Cardiac muscle cell (in vitro differentiated cells and primary cell): ENCODE measurements around the gene FSD1. TPM values are rescaled to one million over a fixed set of nuclear protein-coding genes. Genes with fewer than 3 reads are reported as not detected.
A peak's percentile ranks its signal among the peaks of the same experiment; 100 is the strongest.

Experiments
- DNase-seq, 2 donors: peaks; one replicate each; pipeline versions ENCODE4 v3.0.0 to v3.0.0-alpha.2; 2010 to 2017; ENCODE audit warnings: low read depth in 1 of 2, low spot score in 1 of 2
- H3K27ac ChIP-seq: fragments of 200-600 bp; sonication (generic); 2 replicates; pipeline ENCODE4 v1.5.1; 2016
- H3K27me3 ChIP-seq: fragments of 200-600 bp; sonication (generic); 2 replicates; pipeline ENCODE4 v1.6.0; 2016; ENCODE audit warnings: control low read depth
- H3K36me3 ChIP-seq: fragments of 200-600 bp; sonication (generic); 2 replicates; pipeline ENCODE4 v1.5.1; 2016; ENCODE audit warnings: control low read depth
- H3K4me1 ChIP-seq: fragments of 200-600 bp; sonication (generic); 2 replicates; pipeline ENCODE4 v1.8.1; 2017; ENCODE audit warnings: low read depth, mild to moderate bottlenecking, mixed run types
- H3K4me3 ChIP-seq: fragments of 200-600 bp; sonication (generic); 2 replicates; pipeline ENCODE4 v1.5.1; 2016; ENCODE audit warnings: mild to moderate bottlenecking
- H3K9me3 ChIP-seq: fragments of 200-600 bp; sonication (generic); 2 replicates; pipeline ENCODE4 v1.5.1; 2017; ENCODE audit warnings: low read depth, mild to moderate bottlenecking, control low read depth
- polyA plus RNA-seq: library from polyadenylated mRNA; unstranded; fragments of >200 nt; fragmentation: Nextera tagmentation; extraction: Ambion mirVana; gene quantifications from 2 replicates; pipeline ENCODE4 v1.2.1, GENCODE V29; 2016
- total RNA-seq: library from RNA; depleted of rRNA; stranded (reverse); fragments of >200 nt; gene quantifications from 2 replicates; pipeline ENCODE4 v1.2.3, GENCODE V29; 2016
- TF ChIP-seq, protein P1 (sequence below): IDR thresholded peaks from 2 replicates; pipeline ENCODE4 v1.5.1; 2012; ENCODE audit warnings: low read depth, mild to moderate bottlenecking, low read length

FSD1 gene
- total and polyA plus RNA-seq, 2 experiments from 2014 or later, result 18.5 to 24.7 TPM

DNA sequence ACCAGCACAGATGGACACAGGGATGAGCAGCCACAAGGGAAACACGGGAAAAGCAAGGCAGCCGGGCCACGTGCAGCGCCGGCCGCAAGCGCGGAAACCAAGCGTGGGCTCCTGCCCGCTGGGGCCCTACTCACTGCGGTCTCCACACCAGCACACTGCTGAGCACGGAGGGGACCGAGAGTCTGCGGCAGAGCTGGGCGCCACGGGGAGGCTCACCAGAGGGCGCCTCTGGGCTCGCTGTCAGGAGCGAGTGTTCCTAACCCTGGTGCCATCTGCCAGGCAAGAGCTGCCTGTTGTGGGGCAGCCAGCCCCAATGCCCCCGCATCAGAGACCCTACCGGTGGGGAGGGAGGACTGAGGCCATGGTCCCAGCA, 65.5 kb downstream of the FSD1 start:
- DNase-seq, result peak in 1 of 2 donors; percentile 55
- H3K27ac ChIP-seq, result no peak overlapping the region

DNA sequence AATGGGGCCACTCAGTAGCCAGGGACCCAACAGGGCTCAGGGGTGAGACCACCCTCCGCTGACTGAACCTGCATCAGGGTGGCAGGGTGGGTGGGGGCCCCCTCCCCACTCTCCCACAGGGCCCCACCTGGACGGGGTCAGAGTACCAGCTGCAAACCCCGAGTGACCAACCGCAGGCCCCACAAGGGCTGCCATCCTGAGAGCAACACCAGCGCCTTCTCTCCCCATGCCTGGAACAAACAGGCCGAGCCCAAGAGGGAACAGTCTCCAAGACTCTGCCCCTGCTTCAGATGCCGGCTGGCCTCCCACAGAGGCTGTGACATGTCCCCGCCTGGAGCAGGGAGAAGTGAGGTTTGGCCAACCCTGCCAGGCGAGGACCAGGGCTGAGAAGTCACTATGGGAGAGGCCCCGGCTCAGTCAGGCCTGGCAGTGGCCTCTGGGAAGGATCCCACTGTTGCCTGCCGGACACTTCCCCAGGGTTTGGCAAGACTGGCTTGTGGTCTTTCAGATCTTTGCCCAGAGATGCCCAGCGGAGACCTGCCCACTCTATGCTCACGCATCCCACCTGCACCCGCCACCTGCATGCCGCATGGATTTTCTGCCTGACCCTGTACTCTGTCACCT, 66.1 kb downstream of the FSD1 start:
- Histone ChIP-seq H3K36me3 (no peaks in the 10 kb centered on the region), H3K9me3 (no peaks in the 10 kb centered on the region), H3K27me3 (no peaks in the 10 kb centered on the region), H3K4me1 (peaks cover 19% of the 10 kb centered on the region), H3K4me3 (no peak overlapping the region), H3K27ac (no peak overlapping the region)
- no peak for DNase-seq
- TF ChIP-seq, protein P1, sequence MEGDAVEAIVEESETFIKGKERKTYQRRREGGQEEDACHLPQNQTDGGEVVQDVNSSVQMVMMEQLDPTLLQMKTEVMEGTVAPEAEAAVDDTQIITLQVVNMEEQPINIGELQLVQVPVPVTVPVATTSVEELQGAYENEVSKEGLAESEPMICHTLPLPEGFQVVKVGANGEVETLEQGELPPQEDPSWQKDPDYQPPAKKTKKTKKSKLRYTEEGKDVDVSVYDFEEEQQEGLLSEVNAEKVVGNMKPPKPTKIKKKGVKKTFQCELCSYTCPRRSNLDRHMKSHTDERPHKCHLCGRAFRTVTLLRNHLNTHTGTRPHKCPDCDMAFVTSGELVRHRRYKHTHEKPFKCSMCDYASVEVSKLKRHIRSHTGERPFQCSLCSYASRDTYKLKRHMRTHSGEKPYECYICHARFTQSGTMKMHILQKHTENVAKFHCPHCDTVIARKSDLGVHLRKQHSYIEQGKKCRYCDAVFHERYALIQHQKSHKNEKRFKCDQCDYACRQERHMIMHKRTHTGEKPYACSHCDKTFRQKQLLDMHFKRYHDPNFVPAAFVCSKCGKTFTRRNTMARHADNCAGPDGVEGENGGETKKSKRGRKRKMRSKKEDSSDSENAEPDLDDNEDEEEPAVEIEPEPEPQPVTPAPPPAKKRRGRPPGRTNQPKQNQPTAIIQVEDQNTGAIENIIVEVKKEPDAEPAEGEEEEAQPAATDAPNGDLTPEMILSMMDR, result no peak

More for the DNA sequence above, 65.5 kb downstream of the FSD1 start:
- no peak overlapping the region for H3K4me3 ChIP-seq
- H3K9me3 ChIP-seq, result no peaks in the 10 kb centered on the region
- H3K4me1 ChIP-seq, result peaks cover 12% of the 10 kb centered on the region
- peaks cover 3% of the 10 kb centered on the region for H3K36me3 ChIP-seq
- no peaks in the 10 kb centered on the region for H3K27me3 ChIP-seq
- TF ChIP-seq, protein P1, result peak; percentile 29

DNA sequence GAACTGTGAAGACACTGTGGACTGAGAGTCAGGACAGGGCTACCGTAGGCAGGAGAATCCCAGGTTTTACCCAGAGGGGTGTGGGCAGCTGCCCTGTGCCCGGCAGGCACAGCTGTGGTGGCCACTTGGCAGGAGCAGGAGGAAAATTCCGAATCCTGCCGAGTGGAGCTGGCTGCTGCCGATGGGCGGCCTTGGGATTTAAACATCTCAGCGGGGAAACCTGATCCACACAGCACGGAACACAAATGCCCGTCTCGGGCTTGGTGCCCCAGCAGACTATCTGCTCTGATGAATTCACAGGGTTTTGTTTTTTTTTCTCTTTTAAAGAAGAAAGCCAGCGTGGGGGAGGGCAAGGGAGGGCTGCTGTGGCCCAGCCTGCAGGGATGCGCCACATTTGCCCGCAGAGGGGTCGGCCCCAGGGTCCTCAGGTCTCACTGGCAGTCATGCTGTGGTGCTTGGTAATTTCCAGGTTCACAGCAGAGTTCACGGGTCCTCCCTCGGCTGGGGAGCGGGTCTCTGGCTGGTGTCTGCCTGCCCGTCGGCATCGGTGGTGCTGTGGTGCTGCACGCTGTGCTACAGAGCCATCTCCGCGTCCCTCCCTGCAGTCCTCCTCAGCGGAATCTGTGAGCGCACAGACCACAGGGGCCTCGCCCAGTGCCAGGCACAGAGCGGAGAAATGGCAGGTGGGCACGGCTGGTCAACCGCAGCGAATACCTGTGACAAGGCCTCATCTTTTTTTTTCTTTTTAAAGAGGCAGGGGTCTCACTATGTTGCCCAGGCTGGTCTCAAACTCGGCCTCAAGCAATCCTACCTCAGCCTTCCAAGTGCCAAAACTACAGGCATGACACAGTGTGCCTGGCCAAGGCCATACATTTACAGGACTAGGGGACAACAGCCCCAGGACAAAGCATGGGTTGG, 67.1 kb downstream of the FSD1 start:
- Histone ChIP-seq H3K9me3 (no peaks in the 10 kb centered on the region), H3K27ac (no peak overlapping the region), H3K27me3 (no peaks in the 10 kb centered on the region), H3K36me3 (no peaks in the 10 kb centered on the region), H3K4me1 (peaks cover 28% of the 10 kb centered on the region), H3K4me3 (no peak overlapping the region)
- no peak for DNase-seq
- TF ChIP-seq, protein P1, result no peak

DNA sequence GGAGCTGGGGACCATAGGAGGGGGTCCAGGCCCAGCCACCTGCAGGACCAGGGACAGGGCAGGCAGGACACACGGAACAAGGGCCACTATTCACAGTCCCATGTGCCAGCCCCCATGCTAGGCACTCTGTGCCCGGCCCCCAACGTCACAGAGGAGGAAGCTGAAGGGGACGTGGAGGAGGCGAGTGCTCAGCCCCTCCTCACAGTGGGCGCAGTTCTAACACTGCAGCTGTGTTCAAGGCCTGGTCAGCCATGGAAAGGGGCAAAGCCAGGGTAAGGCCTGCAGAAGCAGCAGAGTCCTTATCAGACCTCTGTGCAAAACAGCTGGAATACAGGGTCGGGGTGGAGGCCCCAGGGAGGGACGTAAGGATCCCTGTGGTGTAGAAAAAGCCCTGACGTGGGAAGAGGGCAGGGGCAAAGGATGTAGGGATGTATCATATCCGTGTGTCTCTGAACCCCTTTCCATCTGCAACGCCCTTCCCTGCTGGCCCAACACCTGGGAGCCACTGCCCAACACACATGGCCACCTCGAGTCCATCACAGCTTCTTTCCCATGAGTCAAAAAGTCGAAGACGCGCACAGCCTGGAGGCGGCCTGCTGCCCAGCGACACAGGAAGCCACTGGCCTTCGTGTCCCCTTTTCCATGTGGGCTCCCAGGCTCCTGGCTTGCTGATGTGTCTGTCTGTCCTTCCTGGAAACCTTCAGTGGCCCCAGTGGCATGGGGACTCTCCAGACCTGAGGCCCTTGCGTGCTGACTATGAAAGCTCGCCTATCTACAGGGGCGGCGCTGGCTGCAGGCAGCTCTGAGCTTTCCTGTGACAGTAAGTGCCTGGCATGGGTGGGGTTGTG, 68.0 kb downstream of the FSD1 start:
- H3K9me3 ChIP-seq, result no peaks in the 10 kb centered on the region
- no peak overlapping the region for H3K27ac ChIP-seq
- no peak overlapping the region for H3K4me3 ChIP-seq
- H3K4me1 ChIP-seq, result peaks cover 31% of the 10 kb centered on the region
- no peak for DNase-seq
- H3K27me3 ChIP-seq, result no peaks in the 10 kb centered on the region
- TF ChIP-seq, protein P1, result no peak
- H3K36me3 ChIP-seq, result no peaks in the 10 kb centered on the region

DNA sequence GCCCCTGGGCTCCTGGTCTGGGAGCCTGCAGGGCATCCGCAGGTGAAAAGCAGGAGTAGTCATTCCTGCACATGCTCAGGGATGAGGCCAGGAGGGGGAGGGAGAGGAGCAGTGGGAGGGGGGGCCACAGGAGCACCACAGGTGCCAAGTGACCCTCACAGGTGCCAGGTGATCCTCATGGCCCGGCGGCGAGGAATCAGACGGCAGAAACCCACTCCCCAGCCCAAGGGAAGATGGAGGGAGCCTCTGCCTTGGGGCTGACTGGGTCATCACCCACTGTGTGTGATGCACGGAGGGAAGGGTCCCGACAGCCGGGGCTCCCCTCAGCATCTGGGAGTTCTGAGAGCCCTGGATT, 68.6 kb downstream of the FSD1 start:
- peak overlapping the region; percentile 87 for H3K27ac ChIP-seq
- no peaks in the 10 kb centered on the region for H3K27me3 ChIP-seq
- peaks cover 31% of the 10 kb centered on the region for H3K4me1 ChIP-seq
- no peak for DNase-seq
- TF ChIP-seq, protein P1, result no peak
- no peak overlapping the region for H3K4me3 ChIP-seq
- no peaks in the 10 kb centered on the region for H3K9me3 ChIP-seq
- no peaks in the 10 kb centered on the region for H3K36me3 ChIP-seq
